GM10266 (cell line): Measurements from ENCODE around the gene DPYD.

Experiments
- DNase-seq: peaks from one replicate; pipeline ENCODE4 v3.0.0; 2012; ENCODE audit errors: extremely low spot score
- TF ChIP-seq, protein P1 (sequence below): IDR thresholded peaks from 2 replicates; pipeline ENCODE4 v1.5.1; 2012; ENCODE audit warnings: mild to moderate bottlenecking, low read depth; ENCODE audit not compliant: control insufficient read depth, insufficient read depth; ENCODE audit errors: missing control alignments

The DPYD gene

GRCh38 chr1:97092824-97093223, 828.0 kb downstream of the DPYD start:
- TF ChIP-seq, protein P1, sequence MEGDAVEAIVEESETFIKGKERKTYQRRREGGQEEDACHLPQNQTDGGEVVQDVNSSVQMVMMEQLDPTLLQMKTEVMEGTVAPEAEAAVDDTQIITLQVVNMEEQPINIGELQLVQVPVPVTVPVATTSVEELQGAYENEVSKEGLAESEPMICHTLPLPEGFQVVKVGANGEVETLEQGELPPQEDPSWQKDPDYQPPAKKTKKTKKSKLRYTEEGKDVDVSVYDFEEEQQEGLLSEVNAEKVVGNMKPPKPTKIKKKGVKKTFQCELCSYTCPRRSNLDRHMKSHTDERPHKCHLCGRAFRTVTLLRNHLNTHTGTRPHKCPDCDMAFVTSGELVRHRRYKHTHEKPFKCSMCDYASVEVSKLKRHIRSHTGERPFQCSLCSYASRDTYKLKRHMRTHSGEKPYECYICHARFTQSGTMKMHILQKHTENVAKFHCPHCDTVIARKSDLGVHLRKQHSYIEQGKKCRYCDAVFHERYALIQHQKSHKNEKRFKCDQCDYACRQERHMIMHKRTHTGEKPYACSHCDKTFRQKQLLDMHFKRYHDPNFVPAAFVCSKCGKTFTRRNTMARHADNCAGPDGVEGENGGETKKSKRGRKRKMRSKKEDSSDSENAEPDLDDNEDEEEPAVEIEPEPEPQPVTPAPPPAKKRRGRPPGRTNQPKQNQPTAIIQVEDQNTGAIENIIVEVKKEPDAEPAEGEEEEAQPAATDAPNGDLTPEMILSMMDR: no peak

DNA sequence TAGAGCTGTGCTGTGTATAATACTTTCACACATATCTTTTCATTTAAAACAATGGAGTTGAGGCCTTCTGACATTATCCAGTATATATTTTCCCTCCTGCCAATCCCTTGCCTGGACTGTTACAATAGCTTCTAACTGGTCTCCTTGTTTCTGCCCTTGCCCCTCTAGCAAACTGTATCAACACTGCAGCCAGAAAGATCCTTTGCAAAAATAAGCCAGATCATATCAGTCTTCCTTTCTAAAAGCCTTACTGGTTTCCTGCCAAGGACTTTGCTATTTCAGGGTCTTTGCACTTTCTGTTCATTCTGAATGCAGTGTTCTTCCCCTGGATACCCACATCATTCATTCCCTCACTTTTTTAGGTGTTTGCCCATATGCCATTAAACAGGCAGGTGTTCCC, 829.2 kb downstream of the DPYD start:
- no peak for DNase-seq
- TF ChIP-seq, protein P1: no peak

More at GRCh38 chr1:97092824-97093223, 828.0 kb downstream of the DPYD start:
- DNase-seq: no peak

DNA sequence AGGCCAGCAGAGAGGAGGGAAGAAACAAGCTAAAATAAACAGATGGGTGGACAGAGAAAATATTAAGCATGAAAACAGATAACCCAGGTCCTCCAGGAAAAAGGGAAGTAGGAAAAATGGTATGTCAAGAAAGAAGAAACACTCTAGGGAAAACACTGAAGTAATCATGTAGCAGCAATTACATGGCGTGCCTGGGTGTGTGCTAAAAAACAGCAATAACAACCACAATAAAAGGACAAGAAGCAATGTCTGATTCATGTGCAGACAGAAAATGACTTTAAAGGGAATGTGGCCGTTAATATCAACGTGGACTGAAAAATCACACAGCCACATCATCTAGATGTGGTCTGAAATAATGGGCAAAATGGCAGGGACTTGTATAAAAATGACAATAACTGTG, 829.6 kb downstream of the DPYD start:
- DNase-seq: no peak
- TF ChIP-seq, protein P1: no peak

DNA sequence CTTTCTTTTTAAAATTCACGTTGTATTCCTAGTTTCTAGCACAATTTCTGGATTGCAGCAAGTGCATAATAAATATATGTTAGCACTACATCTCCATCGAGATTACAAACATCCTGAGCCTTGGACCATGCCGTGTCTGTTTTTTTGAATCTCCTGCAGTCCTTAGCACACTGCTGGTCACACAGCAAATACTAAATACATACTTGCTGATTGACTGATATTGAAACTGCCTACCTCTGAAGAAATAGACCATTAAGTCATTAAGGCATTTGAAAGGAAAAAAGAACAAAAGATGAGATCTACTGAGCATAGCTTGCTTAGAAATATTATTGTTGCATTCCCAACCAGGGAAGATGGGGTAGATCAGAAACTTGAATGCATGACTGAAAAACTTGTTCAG, 830.1 kb downstream of the DPYD start:
- DNase-seq: no peak
- TF ChIP-seq, protein P1: no peak

GRCh38 chr1:97089173-97089572, 831.7 kb downstream of the DPYD start:
- TF ChIP-seq, protein P1: no peak
- DNase-seq: no peak

DNA sequence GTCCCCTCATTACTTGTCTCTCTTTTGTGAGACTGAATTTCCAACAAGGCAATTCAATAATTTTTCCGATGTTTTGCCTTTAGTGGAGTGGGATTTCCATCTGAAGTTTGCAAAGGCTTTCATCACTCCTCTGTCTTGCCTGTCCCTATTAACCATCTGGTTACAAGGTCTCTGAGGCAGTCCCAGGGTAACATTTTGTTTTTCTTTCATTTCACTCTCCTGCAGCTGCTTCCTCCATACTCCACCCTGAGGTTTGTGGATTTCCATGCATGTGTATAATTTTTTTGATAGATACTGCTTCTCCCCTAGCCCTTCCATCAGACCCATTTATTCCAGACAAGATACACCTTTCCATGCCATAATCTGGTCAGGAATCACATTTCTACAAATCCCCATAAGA, 832.4 kb downstream of the DPYD start:
- TF ChIP-seq, protein P1: no peak
- DNase-seq: no peak

DNA sequence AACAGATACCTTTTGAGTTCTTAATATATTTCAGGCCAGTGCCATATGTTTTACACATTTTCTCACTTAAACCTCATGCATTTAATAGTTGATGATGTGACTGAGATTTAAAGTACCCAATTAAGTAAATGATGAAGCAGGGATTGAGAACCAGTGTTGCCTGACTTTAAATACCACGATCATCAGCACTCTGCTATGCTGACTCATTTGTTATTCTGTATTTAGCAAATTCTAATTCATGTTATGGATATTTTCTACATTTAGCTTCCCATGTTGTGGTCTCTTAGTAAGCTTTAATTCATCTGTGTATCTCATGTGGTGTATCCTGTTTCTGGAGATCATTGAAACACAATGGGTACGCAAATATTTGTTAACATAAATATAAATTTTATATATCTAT, 836.3 kb downstream of the DPYD start:
- no peak for DNase-seq
- TF ChIP-seq, protein P1: no peak
